Measurements from ENCODE around the gene P2RY6.

The P2RY6 gene

DNA sequence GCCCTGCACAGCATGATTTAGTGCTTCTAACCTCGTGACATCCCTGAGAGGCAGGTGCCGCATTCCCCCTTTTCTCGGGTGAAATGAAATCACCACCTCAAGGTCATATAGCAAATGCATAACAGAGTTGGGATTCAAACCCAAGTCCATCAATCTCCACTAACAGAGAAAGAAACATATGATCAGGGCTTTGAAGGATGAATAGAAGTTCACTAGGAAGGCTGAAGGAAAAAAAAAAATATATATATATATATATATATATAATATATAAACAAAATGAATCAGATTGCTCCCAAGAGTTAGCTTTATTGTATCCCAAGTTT lies 23.8 kb downstream of the P2RY6 start:
- DNase-seq (ENCODE audit: low read depth, low spot score) = no peak

DNA sequence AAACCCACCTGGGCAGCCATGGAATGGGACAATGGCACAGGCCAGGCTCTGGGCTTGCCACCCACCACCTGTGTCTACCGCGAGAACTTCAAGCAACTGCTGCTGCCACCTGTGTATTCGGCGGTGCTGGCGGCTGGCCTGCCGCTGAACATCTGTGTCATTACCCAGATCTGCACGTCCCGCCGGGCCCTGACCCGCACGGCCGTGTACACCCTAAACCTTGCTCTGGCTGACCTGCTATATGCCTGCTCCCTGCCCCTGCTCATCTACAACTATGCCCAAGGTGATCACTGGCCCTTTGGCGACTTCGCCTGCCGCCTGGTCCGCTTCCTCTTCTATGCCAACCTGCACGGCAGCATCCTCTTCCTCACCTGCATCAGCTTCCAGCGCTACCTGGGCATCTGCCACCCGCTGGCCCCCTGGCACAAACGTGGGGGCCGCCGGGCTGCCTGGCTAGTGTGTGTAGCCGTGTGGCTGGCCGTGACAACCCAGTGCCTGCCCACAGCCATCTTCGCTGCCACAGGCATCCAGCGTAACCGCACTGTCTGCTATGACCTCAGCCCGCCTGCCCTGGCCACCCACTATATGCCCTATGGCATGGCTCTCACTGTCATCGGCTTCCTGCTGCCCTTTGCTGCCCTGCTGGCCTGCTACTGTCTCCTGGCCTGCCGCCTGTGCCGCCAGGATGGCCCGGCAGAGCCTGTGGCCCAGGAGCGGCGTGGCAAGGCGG lies 24.5 kb downstream of the P2RY6 start:
- no peak for DNase-seq (ENCODE audit: low read depth, low spot score)

DNA sequence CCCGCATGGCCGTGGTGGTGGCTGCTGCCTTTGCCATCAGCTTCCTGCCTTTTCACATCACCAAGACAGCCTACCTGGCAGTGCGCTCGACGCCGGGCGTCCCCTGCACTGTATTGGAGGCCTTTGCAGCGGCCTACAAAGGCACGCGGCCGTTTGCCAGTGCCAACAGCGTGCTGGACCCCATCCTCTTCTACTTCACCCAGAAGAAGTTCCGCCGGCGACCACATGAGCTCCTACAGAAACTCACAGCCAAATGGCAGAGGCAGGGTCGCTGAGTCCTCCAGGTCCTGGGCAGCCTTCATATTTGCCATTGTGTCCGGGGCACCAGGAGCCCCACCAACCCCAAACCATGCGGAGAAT lies 25.1 kb downstream of the P2RY6 start:
- DNase-seq (ENCODE audit: low read depth, low spot score) = no peak

DNA sequence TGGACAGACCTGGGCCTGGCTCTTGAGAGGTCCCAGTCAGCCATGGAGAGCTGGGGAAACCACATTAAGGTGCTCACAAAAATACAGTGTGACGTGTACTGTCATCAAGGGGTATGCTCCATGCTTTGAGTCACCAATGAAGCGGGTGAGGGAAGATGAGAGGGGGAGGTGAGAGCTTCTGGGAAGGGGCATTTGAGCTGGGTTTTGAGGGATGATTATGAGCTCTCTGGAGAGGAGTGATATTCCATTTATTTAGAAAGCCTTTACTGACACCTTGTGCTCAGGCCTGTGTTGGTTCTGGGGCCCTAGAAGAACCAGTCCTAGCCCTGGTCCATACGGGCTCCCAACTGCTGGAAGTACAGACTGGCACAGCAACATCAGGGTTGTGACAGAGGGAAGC lies 25.6 kb downstream of the P2RY6 start:
- DNase-seq (ENCODE audit: low read depth, low spot score) = no peak

DNA sequence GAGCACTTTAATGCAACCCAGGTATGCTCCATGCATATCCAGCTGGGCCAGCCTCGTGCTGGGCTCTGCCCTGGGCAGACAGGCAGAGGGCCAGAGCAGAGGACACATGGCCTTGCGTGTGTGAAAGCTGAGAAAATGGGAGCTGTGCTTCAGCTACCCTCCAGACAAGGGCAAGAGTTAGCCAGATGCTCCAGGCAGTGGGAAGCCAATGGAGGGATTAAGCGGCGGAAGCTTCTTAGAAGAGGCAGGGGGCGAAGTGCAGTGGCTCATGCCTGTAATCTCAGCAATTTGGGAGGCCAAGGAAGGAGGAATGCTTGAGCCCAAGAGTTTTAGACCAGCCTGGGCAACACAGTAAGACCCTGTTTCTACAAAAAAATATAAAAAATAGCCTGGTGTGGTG lies 26.1 kb downstream of the P2RY6 start:
- no peak for DNase-seq (ENCODE audit: low read depth, low spot score)

DNA sequence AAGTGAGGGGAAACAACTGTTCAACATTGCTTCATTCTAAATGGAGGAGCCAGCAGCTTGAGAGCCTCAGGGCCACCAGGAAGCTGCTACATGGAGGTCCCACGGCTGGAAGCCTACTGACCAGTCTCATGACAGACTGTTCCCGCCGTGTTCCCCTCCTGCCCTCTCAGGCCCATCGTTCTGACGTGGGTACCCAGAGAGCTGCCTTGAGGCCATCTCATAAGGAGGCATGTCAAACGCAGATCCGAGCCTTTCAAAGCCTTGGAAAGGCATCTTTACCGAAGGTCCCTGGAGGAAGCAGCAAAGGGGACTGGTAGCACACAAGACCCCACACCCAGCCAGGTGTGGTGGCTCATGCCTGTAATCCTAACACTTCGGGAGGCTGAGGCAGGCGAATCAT lies 27.6 kb downstream of the P2RY6 start:
- DNase-seq (ENCODE audit: low read depth, low spot score) = no peak

DNA sequence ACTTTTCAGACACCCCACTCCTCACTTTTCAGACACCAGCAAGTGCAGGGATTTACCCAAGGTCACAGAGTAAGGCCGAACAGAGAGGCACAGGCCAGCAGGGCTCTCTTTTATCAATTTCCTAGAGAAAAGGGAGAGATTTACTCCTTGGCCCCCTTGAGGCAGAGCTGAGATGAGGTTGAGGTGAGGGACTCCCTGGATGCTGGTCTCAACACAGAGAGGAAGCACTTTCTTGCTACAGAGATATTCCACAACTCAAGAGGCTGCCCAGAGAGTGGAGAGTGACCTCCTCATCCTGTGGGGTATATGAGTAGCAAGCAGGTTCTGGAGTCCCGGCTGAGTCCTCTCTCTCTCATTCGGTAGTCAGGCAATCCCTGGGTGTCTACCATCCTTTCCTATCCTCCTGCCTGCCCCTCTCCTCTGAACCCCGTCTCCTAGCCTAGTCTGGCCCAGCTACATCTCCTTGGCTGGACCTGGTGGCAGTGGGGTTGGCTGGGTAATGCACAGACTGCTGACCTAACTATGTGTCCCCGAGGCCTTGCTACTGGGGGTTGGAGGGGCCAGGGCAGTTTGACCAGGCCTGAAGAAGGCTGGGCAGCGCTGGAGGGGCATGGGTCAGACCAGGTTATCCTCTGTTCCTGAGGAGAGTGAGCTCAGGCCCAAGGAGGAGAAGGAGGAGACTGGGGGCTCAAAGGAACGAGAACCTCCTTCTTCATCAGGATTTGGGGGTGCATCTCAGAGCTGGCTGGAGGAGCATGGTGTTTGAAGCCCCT lies 34.1 kb downstream of the P2RY6 start:
- no peak for DNase-seq (ENCODE audit: low read depth, low spot score)

DNA sequence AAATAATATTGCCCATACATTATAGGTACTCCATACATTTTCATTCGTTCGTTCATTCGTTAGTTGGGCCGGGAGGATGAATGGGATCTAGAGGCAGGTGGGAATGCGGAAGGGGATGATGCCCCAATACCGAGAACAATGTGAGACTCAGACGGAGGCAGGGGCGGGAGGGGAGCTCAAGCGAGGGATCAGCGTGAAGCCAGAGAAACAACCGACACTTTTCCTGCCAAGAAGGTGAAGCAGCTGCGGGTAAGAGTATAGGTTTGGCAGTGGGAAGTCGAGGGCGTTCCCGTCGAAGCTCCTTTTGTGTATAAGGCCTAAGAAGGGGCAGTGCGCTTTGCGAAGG lies 34.8 kb downstream of the P2RY6 start:
- DNase-seq (ENCODE audit: low read depth, low spot score) = no peak

DNA sequence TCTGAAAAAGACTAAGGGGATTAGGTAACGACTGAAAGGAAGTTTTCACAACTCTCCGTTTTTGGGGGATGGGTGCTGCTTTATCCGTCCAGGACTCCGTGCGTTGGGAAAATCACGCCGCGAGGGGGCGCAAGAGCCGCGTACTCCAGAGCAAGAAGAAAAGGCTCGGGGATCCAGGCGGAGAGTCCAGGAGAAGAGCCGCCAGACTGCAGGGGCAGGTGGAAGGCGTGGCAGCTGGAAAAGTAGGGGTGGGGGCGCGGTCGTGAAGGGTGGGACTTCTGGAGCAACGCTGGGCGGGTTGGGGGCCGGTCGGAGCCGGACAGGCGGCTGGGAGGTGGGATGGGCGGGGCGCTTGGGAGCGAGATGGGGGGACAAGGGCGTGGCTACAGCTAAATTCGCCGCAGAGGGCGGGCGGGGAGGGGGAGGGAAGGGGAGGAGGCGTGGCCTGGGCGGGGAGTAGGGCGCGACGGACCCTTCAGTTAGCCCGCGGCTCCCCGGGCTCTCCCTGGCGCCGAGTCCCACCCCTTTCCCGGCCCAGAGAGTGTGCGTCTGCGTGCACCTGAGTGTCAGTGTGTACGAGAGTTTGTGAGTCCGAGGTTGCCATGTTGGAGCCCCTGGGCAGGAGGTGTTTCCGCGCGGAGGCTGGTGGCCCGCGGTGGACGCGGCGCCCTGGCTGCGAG lies 35.3 kb downstream of the P2RY6 start:
- peak; percentile 97 for DNase-seq (ENCODE audit: low read depth, low spot score)

DNA sequence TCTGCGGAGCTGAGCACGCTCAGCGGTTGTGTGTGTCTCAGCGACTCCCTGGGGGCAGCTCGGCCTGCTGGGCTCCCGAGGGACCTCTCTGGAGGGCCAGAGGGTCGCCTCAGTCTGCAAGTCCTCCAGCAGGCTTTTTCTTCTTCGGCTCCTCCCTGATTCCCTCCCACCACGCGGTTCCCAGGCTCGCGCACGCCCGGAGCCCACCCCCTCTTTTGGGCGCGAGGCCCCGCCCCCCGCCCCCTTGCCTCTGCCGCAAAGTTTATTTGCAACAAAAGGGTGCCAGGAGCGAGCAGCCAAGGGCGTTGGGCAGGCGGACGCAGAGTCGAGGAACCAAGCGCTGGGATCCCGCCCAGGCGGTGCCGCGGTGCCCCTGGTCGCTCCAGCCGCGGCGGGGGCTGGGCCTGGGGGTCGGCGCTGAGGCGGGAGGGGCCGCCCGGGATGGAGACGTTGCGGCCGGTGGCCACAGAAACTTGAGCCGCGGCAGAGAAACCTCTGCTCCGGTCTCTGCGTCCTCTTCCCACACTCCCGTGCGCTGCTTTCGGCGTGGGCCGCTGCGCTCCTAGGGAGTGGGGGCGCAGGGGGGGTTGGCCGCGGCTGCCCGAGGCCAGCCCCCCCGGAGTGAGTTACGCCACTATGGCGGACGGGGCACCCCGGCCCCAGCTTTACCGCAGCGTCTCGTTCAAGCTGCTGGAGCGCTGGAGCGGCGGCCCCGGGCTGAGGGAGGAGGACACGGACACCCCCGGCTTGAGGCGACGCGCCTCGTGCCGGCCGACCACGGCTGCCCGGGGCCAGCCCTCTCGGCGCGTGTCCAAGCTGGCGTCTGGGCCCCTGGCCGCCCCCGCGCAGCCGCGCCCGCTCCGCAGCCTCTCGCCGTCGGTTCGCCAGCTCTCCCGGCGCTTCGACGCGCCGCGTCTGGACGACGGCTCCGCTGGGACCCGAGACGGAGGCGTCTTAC lies 36.1 kb downstream of the P2RY6 start, which contains the start of gene ARHGEF17:
ARHGEF17 (plus strand) TSS at position 274 of the 958 bp plus-strand sequence; CDS start at position 637, 363 bp downstream.
- no peak for DNase-seq (ENCODE audit: low read depth, low spot score)

DNA sequence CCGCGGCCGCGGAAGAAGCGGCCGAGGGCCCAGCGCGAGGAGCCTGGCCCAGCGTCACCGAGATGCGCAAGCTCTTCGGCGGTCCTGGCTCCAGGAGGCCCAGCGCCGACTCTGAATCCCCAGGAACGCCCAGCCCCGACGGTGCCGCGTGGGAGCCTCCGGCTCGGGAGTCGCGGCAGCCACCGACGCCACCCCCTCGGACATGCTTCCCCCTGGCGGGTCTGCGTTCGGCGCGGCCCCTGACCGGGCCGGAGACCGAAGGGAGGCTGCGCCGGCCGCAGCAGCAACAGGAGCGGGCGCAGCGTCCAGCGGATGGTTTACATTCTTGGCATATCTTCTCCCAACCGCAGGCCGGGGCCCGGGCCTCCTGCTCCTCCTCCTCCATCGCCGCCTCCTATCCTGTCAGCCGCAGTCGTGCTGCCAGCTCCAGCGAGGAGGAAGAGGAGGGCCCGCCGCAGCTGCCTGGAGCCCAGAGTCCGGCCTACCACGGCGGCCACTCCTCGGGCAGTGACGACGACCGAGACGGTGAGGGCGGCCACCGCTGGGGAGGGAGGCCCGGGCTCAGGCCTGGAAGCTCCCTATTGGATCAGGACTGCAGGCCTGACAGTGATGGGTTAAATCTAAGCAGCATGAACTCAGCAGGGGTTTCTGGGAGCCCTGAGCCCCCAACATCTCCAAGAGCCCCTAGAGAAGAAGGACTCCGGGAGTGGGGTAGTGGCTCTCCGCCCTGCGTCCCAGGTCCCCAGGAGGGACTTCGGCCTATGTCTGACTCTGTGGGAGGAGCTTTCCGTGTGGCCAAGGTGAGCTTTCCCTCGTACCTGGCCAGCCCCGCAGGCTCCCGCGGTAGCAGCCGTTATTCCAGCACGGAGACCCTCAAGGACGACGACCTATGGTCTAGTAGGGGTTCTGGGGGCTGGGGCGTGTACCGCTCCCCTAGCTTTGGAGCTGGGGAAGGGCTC lies 37.1 kb downstream of the P2RY6 start:
- no peak for DNase-seq (ENCODE audit: low read depth, low spot score)

DNA sequence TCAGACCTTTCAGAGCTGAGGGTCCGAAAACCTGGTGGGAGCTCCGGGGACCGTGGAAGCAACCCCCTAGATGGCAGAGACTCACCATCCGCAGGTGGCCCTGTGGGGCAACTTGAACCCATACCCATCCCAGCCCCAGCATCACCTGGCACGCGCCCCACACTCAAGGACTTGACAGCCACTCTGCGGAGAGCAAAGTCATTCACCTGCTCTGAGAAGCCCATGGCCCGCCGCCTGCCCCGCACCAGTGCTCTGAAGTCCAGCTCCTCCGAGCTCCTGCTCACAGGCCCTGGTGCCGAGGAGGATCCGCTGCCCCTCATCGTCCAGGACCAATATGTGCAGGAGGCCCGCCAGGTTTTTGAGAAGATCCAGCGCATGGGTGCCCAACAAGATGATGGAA lies 37.9 kb downstream of the P2RY6 start:
- no peak for DNase-seq (ENCODE audit: low read depth, low spot score)

DNA sequence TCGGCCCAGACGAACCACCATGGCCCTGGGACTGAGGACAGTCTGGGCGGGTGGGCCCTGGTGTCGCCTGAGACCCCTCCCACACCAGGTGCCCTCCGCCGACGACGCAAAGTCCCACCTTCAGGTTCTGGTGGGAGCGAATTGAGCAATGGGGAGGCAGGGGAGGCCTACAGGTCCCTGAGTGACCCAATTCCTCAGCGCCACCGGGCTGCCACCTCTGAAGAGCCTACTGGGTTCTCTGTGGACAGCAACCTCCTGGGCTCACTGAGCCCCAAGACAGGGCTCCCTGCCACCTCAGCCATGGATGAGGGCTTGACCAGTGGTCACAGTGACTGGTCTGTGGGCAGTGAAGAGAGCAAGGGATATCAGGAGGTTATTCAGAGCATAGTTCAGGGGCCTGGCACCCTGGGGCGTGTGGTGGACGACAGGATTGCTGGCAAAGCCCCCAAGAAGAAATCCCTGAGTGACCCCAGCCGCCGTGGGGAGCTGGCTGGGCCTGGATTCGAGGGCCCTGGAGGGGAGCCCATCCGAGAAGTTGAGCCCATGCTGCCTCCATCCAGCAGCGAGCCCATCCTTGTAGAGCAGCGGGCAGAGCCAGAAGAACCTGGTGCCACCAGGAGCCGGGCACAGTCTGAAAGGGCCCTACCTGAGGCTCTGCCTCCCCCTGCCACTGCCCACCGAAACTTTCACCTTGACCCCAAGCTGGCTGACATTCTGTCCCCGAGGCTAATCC lies 38.7 kb downstream of the P2RY6 start:
- DNase-seq (ENCODE audit: low read depth, low spot score) = no peak

DNA sequence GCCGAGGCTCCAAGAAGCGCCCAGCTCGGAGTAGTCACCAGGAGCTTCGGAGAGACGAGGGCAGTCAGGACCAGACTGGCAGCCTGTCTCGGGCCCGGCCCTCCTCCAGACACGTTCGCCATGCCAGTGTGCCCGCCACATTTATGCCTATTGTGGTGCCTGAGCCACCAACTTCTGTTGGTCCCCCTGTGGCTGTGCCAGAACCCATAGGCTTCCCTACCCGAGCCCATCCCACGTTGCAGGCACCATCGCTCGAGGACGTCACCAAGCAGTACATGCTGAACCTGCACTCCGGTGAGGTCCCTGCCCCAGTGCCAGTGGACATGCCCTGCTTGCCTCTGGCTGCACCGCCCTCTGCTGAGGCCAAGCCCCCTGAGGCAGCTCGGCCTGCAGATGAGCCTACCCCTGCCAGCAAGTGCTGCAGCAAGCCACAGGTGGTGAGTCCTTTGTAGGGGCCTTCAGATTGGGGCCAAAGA lies 39.3 kb downstream of the P2RY6 start:
- DNase-seq (ENCODE audit: low read depth, low spot score) = no peak

DNA sequence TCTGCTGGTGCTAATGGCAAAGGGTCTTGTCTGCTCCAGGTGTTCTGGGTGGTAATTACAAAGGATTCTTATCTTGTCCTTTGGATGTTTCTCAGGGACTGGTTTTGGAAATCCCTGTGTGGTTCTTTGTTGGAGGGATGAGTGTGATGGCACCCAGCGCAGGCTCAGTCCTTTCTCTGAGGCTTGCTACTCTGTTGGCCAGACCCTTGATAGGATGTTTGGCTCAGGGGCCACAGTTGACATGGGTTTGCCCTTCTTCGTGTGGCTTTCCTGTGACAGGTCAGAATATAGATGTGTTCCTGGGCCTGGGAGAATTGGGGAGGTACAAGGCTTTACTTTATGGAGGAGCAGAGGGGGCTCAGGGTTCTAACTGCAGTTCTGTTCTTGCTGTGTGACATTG lies 39.9 kb downstream of the P2RY6 start:
- DNase-seq (ENCODE audit: low read depth, low spot score) = no peak

DNA sequence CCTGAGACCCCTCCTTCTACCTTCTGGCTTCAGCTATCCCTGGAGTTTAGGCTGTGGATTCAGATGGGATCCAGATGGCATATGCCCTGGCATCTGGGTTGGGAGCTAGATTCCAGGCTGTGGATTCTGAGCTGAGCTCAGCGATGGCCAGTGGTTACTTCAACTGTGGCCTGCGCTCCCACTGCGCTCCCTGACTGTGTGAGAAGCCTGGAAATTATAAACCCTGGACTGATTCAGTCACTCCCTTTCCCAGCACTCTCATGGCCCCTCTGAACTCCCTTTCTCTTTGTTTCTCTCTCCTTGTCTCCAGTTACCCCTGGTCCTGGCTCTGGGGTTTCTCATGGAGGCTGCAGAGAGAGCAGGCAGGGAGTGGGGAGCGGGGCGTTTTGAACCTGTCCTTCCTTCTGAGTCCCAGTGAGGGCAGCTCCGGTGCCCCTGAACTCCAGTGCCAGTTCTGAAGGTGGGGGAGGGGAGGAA lies 40.8 kb downstream of the P2RY6 start:
- DNase-seq (ENCODE audit: low read depth, low spot score) = peak; percentile 82

DNA sequence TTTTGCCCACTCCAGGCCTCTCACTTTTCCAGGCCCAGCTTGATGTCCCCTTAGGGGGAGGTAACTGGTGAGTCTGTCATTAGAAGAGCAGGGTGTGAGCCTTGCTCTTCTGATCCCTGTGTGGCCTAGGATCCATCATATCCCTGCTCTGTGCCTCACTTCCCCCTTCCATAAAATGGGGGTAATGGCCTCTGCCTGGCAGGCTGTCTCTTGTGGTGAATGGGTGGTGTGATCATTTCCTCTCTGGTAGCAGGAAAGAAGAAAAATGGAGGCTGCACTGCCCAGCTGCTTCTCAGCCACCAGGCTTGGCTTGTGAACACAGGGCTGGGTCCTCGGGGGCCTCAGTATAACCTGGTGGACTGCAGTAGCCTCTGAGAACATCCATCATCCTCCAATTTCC lies 41.5 kb downstream of the P2RY6 start:
- no peak for DNase-seq (ENCODE audit: low read depth, low spot score)

DNA sequence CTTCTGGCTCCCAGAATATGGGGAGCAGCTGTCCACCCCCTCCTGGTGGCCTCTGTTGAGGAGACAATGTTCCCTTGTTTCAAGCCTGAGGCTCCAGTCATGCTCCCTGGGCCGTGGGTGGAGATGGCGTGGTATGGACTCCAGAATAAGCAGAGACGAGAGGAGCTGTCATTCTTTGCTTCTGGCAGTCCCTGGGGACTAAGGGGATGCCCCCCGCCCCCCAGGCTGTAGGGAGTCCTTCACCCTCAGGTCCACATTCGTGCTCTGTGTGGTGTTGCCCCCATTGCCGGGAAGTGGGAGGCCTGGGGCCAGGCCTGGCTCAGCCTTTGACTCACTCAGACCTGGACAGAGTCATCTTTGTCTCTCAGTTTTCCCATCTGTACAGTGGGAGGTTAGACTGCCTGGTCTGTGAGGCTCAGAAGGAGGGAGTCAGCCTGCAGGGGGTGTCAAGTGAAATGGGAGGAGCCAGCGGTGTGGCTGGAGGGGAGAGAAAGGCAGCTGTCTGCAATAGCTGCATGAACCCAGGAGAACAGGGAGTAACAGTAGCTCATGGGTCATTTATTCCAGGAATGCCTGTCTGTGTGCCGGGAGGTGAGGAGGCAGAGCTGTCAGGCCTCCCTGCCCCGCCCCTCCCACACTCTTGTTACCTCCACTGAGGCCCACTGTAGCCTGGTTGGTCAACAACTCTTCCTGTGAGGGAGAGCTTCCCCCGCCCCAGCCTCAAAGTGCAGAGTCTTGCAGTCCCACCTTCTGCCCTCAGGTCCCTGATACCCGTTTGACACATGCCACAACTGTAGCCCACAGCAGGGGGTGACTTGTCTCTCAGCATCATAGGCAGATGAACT lies 42.2 kb downstream of the P2RY6 start:
- no peak for DNase-seq (ENCODE audit: low read depth, low spot score)

Measured in brain pericyte (primary cell).